IMR-90 (cell line): Measurements from ENCODE around the gene SCAF1.

Experiments
- CTCF ChIP-seq: conservative IDR thresholded peaks from 2 replicates; pipeline ENCODE4 v1.5.1; 2012; ENCODE audit warnings: mild to moderate bottlenecking, low read depth, low read length, improper control_type of control experiment
- POLR2A ChIP-seq: IDR thresholded peaks from 2 replicates; pipeline ENCODE4 v1.6.1; 2012; ENCODE audit warnings: mild to moderate bottlenecking, low read depth, low read length

- no peak for TF ChIP-seq CTCF
- TF ChIP-seq POLR2A = no peak
These were observed 46.1 kb upstream of the SCAF1 start for GRCh38 chr19:49595819-49596404.
